ENCODE measurements around the gene TRPT1. TPM values are rescaled to one million over a fixed set of nuclear protein-coding genes. Genes with fewer than 3 reads are reported as not detected.

The TRPT1 gene
- total RNA-seq, 1 experiment from 2014 or later = 58.8 TPM

DNA sequence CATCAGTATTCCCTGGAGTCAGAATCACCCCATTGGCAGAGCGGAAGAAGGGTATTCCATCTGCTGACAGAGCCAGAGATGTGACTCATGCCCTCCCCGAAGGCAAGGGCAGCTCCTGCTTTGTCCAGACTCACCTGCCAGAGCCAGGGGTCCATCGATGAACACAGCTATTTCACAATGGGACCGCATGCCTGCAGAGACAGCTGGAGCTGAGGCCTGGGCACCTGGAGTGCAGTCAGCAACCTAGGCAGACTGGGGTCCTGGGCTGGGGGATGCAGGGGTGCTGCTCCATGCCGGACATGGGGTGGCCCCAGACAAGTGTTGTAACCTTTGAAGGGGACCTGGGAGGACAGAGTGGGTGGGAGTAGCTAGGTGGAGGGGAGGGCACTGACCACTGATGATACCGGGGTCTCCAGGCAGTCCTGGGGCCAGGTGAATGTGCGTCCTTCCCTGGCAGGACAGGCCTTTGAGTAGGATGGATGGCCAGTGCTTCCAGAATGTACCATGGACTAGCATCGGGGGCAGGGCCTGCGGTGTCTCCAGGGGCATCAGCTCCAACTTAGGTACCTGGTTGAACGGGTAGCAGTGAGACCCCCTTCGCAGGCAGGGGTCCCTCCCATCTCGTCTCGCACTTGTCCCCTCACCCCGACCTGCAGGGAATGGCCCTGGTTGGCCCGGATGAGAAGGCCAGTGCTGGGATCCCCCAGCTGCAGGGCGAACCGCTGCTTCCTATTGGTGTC, 1.7 kb downstream of the TRPT1 start:
- POLR2A ChIA-PET = interaction anchor here (1.0 kb wide), 1 partner anchor 20 kb away, joined by 3 read pairs; no protein-coding TSS in a partner anchor
- no peaks in the 10 kb centered on the region for H3K9me3 Mint-ChIP-seq
- CTCF ChIA-PET = interaction anchor here (0.7 to 2.1 kb wide), 4 partner anchors 17 to 45 kb away, joined by 3 to 7 read pairs (median 4); partner anchors contain the start of gene STIP1
- H3K27ac Mint-ChIP-seq = no peak overlapping the region
- no peaks in the 10 kb centered on the region for H3K27me3 Mint-ChIP-seq (ENCODE audit: low read depth)
- DNase-seq (ENCODE audit: low spot score) = no peak
- TF ChIP-seq NR3C1 (CRISPR knock-in tag; conservative IDR thresholded peaks at IDR 0.05; ENCODE audit: low read depth) (no peak), ZNF317 (CRISPR knock-in tag; IDR thresholded peaks at IDR 0.05; ENCODE audit: borderline replicate concordance, low read depth) (no peak), RELA (CRISPR knock-in tag; IDR thresholded peaks at IDR 0.05; ENCODE audit: borderline replicate concordance) (no peak)
- TF ChIP-seq, protein P1, sequence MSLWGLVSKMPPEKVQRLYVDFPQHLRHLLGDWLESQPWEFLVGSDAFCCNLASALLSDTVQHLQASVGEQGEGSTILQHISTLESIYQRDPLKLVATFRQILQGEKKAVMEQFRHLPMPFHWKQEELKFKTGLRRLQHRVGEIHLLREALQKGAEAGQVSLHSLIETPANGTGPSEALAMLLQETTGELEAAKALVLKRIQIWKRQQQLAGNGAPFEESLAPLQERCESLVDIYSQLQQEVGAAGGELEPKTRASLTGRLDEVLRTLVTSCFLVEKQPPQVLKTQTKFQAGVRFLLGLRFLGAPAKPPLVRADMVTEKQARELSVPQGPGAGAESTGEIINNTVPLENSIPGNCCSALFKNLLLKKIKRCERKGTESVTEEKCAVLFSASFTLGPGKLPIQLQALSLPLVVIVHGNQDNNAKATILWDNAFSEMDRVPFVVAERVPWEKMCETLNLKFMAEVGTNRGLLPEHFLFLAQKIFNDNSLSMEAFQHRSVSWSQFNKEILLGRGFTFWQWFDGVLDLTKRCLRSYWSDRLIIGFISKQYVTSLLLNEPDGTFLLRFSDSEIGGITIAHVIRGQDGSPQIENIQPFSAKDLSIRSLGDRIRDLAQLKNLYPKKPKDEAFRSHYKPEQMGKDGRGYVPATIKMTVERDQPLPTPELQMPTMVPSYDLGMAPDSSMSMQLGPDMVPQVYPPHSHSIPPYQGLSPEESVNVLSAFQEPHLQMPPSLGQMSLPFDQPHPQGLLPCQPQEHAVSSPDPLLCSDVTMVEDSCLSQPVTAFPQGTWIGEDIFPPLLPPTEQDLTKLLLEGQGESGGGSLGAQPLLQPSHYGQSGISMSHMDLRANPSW (CRISPR knock-in tag; conservative IDR thresholded peaks at IDR 0.05; ENCODE audit: low read depth) = no peak
- TF ChIP-seq, protein P2, sequence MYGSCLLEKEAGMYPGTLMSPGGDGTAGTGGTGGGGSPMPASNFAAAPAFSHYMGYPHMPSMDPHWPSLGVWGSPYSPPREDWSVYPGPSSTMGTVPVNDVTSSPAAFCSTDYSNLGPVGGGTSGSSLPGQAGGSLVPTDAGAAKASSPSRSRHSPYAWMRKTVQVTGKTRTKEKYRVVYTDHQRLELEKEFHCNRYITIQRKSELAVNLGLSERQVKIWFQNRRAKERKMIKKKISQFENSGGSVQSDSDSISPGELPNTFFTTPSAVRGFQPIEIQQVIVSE (CRISPR knock-in tag; IDR thresholded peaks at IDR 0.05; ENCODE audit: borderline replicate concordance) = no peak
- peaks cover 16% of the 10 kb centered on the region for H3K4me1 Mint-ChIP-seq
- peak overlapping the region; percentile 81 for H3K4me3 Mint-ChIP-seq
- no peak for ATAC-seq
- H3K36me3 Mint-ChIP-seq = no peaks in the 10 kb centered on the region

- no peaks in the 10 kb centered on the region for H3K9me3 Mint-ChIP-seq
- ChIA-PET CTCF (interaction anchor here (1.0 to 2.1 kb wide), 2 partner anchors 18 to 19 kb away, joined by 3 to 7 read pairs; no protein-coding TSS in a partner anchor), POLR2A (interaction anchor here (0.6 to 1.0 kb wide), 3 partner anchors 9 to 22 kb away, joined by 3 to 5 read pairs (median 5); no protein-coding TSS in a partner anchor)
- H3K27me3 Mint-ChIP-seq (ENCODE audit: low read depth) = no peaks in the 10 kb centered on the region
- DNase-seq (ENCODE audit: low spot score) (no peak), ATAC-seq (no peak)
- no peaks in the 10 kb centered on the region for H3K36me3 Mint-ChIP-seq
- no peak overlapping the region for H3K4me3 Mint-ChIP-seq
- no peak overlapping the region for H3K27ac Mint-ChIP-seq
- TF ChIP-seq GABPB1 (CRISPR knock-in tag; IDR thresholded peaks at IDR 0.05) (no peak), NFE2L1 (CRISPR knock-in tag; IDR thresholded peaks at IDR 0.05) (no peak), PRRX2 (CRISPR knock-in tag; IDR thresholded peaks at IDR 0.05) (no peak)
- peaks cover 15% of the 10 kb centered on the region for H3K4me1 Mint-ChIP-seq
Measured at GRCh38 chr11:64223001-64223651, 2.9 kb downstream of the TRPT1 start.

DNA sequence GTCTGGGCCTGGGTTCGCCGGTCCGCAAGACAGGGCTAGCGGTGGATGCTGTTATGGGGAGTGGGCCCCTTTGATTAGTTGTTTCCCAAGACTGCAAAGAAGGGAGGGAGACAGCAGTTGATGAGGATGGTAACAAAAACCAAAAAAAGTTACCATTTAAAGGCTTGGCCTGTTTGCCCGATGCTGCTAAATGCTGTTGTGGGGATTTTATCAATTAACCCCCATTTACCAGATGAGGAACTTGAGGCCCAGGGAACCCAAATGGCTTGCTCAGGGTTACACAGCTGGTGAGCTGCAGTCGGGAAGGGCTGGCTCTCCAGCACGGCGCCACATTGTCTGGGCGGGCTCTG, 3.4 kb downstream of the TRPT1 start:
- no peaks in the 10 kb centered on the region for H3K27me3 Mint-ChIP-seq (ENCODE audit: low read depth)
- H3K4me1 Mint-ChIP-seq = peaks cover 15% of the 10 kb centered on the region
- no peak overlapping the region for H3K4me3 Mint-ChIP-seq
- ChIA-PET POLR2A (interaction anchor here (0.6 to 0.8 kb wide), 2 partner anchors 8 to 21 kb away, joined by 3 to 5 read pairs; no protein-coding TSS in a partner anchor), CTCF (interaction anchor here (2.1 kb wide), 1 partner anchor 18 kb away, joined by 7 read pairs; no protein-coding TSS in a partner anchor)
- ATAC-seq (no peak), DNase-seq (ENCODE audit: low spot score) (no peak)
- TF ChIP-seq USF1 (CRISPR knock-in tag; IDR thresholded peaks at IDR 0.05) (no peak), TEAD4 (CRISPR knock-in tag; IDR thresholded peaks at IDR 0.05) (no peak), ZNF671 (CRISPR knock-in tag; IDR thresholded peaks at IDR 0.05) (no peak)
- TF ChIP-seq, protein P3, sequence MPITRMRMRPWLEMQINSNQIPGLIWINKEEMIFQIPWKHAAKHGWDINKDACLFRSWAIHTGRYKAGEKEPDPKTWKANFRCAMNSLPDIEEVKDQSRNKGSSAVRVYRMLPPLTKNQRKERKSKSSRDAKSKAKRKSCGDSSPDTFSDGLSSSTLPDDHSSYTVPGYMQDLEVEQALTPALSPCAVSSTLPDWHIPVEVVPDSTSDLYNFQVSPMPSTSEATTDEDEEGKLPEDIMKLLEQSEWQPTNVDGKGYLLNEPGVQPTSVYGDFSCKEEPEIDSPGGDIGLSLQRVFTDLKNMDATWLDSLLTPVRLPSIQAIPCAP (CRISPR knock-in tag; IDR thresholded peaks at IDR 0.05) = no peak
- TF ChIP-seq, protein P4, sequence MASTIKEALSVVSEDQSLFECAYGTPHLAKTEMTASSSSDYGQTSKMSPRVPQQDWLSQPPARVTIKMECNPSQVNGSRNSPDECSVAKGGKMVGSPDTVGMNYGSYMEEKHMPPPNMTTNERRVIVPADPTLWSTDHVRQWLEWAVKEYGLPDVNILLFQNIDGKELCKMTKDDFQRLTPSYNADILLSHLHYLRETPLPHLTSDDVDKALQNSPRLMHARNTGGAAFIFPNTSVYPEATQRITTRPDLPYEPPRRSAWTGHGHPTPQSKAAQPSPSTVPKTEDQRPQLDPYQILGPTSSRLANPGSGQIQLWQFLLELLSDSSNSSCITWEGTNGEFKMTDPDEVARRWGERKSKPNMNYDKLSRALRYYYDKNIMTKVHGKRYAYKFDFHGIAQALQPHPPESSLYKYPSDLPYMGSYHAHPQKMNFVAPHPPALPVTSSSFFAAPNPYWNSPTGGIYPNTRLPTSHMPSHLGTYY (CRISPR knock-in tag; IDR thresholded peaks at IDR 0.05) = no peak
- TF ChIP-seq, protein P5, sequence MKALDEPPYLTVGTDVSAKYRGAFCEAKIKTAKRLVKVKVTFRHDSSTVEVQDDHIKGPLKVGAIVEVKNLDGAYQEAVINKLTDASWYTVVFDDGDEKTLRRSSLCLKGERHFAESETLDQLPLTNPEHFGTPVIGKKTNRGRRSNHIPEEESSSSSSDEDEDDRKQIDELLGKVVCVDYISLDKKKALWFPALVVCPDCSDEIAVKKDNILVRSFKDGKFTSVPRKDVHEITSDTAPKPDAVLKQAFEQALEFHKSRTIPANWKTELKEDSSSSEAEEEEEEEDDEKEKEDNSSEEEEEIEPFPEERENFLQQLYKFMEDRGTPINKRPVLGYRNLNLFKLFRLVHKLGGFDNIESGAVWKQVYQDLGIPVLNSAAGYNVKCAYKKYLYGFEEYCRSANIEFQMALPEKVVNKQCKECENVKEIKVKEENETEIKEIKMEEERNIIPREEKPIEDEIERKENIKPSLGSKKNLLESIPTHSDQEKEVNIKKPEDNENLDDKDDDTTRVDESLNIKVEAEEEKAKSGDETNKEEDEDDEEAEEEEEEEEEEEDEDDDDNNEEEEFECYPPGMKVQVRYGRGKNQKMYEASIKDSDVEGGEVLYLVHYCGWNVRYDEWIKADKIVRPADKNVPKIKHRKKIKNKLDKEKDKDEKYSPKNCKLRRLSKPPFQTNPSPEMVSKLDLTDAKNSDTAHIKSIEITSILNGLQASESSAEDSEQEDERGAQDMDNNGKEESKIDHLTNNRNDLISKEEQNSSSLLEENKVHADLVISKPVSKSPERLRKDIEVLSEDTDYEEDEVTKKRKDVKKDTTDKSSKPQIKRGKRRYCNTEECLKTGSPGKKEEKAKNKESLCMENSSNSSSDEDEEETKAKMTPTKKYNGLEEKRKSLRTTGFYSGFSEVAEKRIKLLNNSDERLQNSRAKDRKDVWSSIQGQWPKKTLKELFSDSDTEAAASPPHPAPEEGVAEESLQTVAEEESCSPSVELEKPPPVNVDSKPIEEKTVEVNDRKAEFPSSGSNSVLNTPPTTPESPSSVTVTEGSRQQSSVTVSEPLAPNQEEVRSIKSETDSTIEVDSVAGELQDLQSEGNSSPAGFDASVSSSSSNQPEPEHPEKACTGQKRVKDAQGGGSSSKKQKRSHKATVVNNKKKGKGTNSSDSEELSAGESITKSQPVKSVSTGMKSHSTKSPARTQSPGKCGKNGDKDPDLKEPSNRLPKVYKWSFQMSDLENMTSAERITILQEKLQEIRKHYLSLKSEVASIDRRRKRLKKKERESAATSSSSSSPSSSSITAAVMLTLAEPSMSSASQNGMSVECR (CRISPR knock-in tag; IDR thresholded peaks at IDR 0.05; ENCODE audit: borderline replicate concordance) = no peak
- no peaks in the 10 kb centered on the region for H3K9me3 Mint-ChIP-seq
- H3K36me3 Mint-ChIP-seq = no peaks in the 10 kb centered on the region
- H3K27ac Mint-ChIP-seq = no peak overlapping the region
